ENCODE measurements around the gene TADA2A. TPM values are rescaled to one million over a fixed set of nuclear protein-coding genes. Genes with fewer than 3 reads are reported as not detected.

The TADA2A gene
- total RNA-seq, 1 donor from 2014 or later, result 41.9 TPM

DNA sequence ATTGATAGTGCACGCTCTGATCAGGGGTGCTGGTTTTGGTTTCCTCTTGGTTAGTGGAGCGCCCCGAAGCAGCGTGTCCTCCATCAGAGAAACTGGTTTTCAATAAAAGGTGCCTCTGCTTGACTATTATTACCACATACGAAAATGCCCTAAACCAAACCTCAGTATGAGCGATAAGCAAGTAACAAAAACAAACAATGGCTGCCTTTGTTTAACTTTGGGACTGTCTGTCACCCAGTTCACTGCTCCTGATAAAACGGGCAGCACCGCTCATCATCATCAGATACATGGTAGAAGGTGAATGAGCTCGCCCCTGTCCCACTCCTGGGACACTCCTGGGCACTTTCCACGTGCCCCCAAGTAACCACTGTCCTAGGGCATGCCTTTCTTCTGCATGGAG lies 107.0 kb downstream of the TADA2A start:
- Mint-ChIP-seq H3K4me3 (no peak overlapping the region), H3K36me3 (ENCODE audit: low read depth) (peaks cover 16% of the 10 kb centered on the region), H3K4me1 (ENCODE audit: low read depth) (no peaks in the 10 kb centered on the region), H3K27me3 (ENCODE audit: insufficient read depth) (no peaks in the 10 kb centered on the region), H3K27ac (no peak overlapping the region), H3K9me3 (no peaks in the 10 kb centered on the region)
- DNase-seq (ENCODE audit: low spot score), result no peak
- intact Hi-C loops (cut with micrococcal nuclease), result no loop called here

DNA sequence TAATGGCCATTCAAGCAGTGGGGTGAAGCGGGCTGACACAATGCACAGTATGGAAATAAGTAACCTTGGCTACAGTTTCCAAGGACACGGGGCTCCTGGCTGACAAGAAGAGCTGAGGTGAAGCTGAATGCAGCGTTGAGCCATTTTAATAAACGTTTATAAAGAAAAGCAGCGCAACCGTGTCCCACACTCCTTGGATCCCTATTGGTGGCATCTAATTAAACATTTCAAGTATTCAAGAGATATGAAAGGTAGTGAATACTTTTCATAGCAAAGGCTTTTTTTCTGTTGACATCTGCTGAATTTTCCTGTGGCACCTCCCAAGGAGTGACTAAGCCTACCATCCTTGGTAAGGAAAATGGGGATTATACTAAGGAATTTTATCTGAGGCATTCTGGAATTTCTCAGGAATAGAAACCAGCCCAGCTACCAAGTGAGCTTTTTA lies 109.5 kb downstream of the TADA2A start:
- DNase-seq (ENCODE audit: low spot score), result no peak
- Mint-ChIP-seq H3K9me3 (no peaks in the 10 kb centered on the region), H3K4me1 (ENCODE audit: low read depth) (peaks cover 10% of the 10 kb centered on the region), H3K36me3 (ENCODE audit: low read depth) (peaks cover 27% of the 10 kb centered on the region), H3K27me3 (ENCODE audit: insufficient read depth) (no peaks in the 10 kb centered on the region), H3K27ac (no peak overlapping the region), H3K4me3 (no peak overlapping the region)
- intact Hi-C loops (cut with micrococcal nuclease), result no loop called here

DNA sequence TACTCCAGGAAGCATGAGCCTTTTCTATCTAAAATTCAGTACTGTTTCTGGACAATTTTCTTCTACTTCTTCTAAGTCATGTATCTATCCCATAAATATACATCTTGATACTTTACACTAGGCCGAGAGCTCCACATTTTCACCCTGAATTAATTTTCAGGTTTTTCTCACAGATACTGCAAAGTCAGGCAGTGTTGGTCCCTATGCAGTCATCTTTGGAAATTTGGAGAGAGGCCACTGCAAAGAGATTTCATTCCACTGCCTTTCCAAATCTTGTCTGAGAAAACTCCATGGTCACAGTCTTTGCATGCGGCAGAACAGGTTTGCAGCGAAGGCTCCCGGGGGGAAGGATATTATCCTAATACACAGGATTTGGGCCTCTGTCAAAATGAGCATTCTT lies 111.2 kb downstream of the TADA2A start:
- peaks cover 10% of the 10 kb centered on the region for H3K4me1 Mint-ChIP-seq (ENCODE audit: low read depth)
- no peaks in the 10 kb centered on the region for H3K27me3 Mint-ChIP-seq (ENCODE audit: insufficient read depth)
- H3K4me3 Mint-ChIP-seq, result no peak overlapping the region
- no peaks in the 10 kb centered on the region for H3K9me3 Mint-ChIP-seq
- no peak overlapping the region for H3K27ac Mint-ChIP-seq
- peaks cover 28% of the 10 kb centered on the region for H3K36me3 Mint-ChIP-seq (ENCODE audit: low read depth)
- intact Hi-C loops (cut with micrococcal nuclease), result no loop called here
- DNase-seq (ENCODE audit: low spot score), result no peak

DNA sequence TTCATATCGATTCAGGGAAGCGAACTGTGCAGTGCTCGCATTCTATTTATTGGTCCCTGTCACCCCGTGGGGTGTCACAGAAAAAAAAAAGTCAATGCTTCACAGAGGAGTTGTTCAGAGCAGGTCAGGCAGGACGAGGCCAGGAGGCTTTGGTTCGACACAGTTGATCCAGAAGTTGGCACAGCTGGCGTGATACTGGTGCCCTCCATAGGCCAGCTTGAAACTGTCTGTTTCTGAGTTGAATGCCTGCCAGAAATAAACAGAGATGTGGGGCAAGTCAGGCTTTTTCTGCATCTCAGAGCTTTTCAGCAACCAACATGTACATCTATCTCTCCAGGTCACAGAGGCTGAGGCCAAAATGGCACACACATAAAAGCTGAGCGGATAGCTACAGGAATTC lies 112.1 kb downstream of the TADA2A start:
- no peaks in the 10 kb centered on the region for H3K27me3 Mint-ChIP-seq (ENCODE audit: insufficient read depth)
- intact Hi-C loops (cut with micrococcal nuclease), result no loop called here
- no peaks in the 10 kb centered on the region for H3K9me3 Mint-ChIP-seq
- DNase-seq (ENCODE audit: low spot score), result no peak
- H3K4me1 Mint-ChIP-seq (ENCODE audit: low read depth), result peaks cover 15% of the 10 kb centered on the region
- peaks cover 30% of the 10 kb centered on the region for H3K36me3 Mint-ChIP-seq (ENCODE audit: low read depth)
- no peak overlapping the region for H3K4me3 Mint-ChIP-seq
- H3K27ac Mint-ChIP-seq, result peak overlapping the region; percentile 68

DNA sequence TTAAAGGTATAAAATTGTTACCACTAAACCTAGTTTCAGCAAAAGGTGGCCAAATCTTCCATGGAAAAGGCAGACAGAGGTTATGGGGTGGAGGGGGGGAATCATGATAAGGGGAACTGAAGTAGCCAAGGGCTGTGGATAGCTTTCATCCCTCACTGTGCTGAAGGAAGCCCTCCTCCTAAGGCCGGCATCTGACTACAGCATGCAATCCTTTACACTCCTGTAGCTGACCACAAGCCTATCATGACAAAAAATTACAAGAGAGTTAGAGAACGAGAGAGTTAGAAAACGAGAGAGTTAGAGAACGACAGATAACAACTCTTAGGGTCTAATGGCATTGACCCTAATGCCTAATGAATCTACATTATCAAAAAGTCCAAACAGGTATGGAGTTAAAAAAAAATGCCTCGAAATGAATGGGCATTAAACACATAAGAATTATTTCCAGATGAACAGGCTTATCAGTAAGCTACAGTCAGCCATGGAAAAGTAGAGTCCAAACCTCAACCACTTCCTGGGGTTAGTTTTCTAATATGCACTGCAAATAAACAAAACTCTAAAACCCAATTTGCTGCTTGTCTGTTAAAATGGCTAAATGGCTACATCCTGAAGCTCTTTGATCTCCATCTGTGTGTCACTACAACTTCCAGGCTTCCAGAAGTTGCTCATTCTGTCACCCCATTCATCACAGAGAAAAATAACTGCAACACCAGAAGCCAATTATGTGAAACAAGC lies 112.7 kb downstream of the TADA2A start:
- H3K27me3 Mint-ChIP-seq (ENCODE audit: insufficient read depth), result no peaks in the 10 kb centered on the region
- H3K4me3 Mint-ChIP-seq, result no peak overlapping the region
- H3K27ac Mint-ChIP-seq, result peak overlapping the region; percentile 68
- H3K9me3 Mint-ChIP-seq, result no peaks in the 10 kb centered on the region
- intact Hi-C loops (cut with micrococcal nuclease), result no loop called here
- DNase-seq (ENCODE audit: low spot score), result no peak
- H3K36me3 Mint-ChIP-seq (ENCODE audit: low read depth), result peaks cover 34% of the 10 kb centered on the region
- H3K4me1 Mint-ChIP-seq (ENCODE audit: low read depth), result peaks cover 16% of the 10 kb centered on the region

- Mint-ChIP-seq H3K9me3 (no peaks in the 10 kb centered on the region), H3K36me3 (ENCODE audit: low read depth) (peaks cover 37% of the 10 kb centered on the region), H3K4me3 (no peak overlapping the region), H3K27me3 (ENCODE audit: insufficient read depth) (no peaks in the 10 kb centered on the region), H3K27ac (peak overlapping the region; percentile 12), H3K4me1 (ENCODE audit: low read depth) (peaks cover 16% of the 10 kb centered on the region)
- DNase-seq (ENCODE audit: low spot score), result no peak
- intact Hi-C loops (cut with micrococcal nuclease), result no loop called here
Measured at GRCh38 chr17:37520174-37520573, 113.5 kb downstream of the TADA2A start.

DNA sequence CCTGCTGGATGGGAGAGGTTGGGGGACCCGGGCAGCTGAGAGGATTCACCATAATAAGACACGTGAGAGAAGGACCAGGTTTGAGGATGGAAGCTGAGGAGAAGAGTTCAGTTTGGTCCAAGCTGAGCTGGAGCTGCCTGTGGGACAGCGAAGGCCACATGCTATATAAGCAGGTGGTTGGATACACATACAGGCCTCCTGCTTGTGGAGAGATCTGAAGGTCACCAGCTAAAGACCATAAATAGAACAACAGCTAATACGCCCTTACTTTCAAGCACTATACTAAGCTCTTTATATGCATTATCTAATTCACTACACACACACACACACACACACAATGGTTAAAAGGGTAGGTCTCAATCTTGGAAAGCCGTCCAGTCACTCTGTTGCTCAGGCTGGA lies 115.1 kb downstream of the TADA2A start:
- no peak overlapping the region for H3K4me3 Mint-ChIP-seq

GRCh38 chr17:37523715-37524219 lies 117.1 kb downstream of the TADA2A start:
- Mint-ChIP-seq H3K27me3 (ENCODE audit: insufficient read depth) (no peaks in the 10 kb centered on the region), H3K36me3 (ENCODE audit: low read depth) (peaks cover 37% of the 10 kb centered on the region), H3K4me1 (ENCODE audit: low read depth) (peaks cover 27% of the 10 kb centered on the region), H3K27ac (peak overlapping the region; percentile 55), H3K9me3 (no peaks in the 10 kb centered on the region), H3K4me3 (no peak overlapping the region)
- intact Hi-C loops (cut with micrococcal nuclease), result no loop called here
- no peak for DNase-seq (ENCODE audit: low spot score)

More for the DNA sequence above, 115.1 kb downstream of the TADA2A start:
- Mint-ChIP-seq H3K27me3 (ENCODE audit: insufficient read depth) (no peaks in the 10 kb centered on the region), H3K9me3 (no peaks in the 10 kb centered on the region), H3K27ac (peak overlapping the region; percentile 52), H3K36me3 (ENCODE audit: low read depth) (peaks cover 41% of the 10 kb centered on the region), H3K4me1 (ENCODE audit: low read depth) (peaks cover 22% of the 10 kb centered on the region)
- intact Hi-C loops (cut with micrococcal nuclease), result no loop called here
- no peak for DNase-seq (ENCODE audit: low spot score)

- H3K4me1 Mint-ChIP-seq (ENCODE audit: low read depth), result peaks cover 17% of the 10 kb centered on the region
- no peak overlapping the region for H3K27ac Mint-ChIP-seq
- H3K9me3 Mint-ChIP-seq, result no peaks in the 10 kb centered on the region
- DNase-seq (ENCODE audit: low spot score), result no peak
- no peak overlapping the region for H3K4me3 Mint-ChIP-seq
- H3K36me3 Mint-ChIP-seq (ENCODE audit: low read depth), result peaks cover 40% of the 10 kb centered on the region
- no peaks in the 10 kb centered on the region for H3K27me3 Mint-ChIP-seq (ENCODE audit: insufficient read depth)
- intact Hi-C loops (cut with micrococcal nuclease), result loop anchor here (1.0 kb wide), 1 partner anchor 264 kb away; no protein-coding TSS in a partner anchor
Measured at GRCh38 chr17:37527249-37527851, 120.7 kb downstream of the TADA2A start.

Other genes with a start within 250 kb of the TADA2A start
- gene C17orf78, start 30.9 kb upstream of the TADA2A start, total RNA-seq, result not detected in 2 replicates
- 110 and 122 TPM in 2 replicates for gene ACACA, start 50 bp upstream of the TADA2A start, total RNA-seq
- gene DUSP14, start 83.0 kb downstream of the TADA2A start, total RNA-seq, result 21.4 and 22.3 TPM in 2 replicates
- 51.3 and 51.4 TPM in 2 replicates for gene SYNRG, start 202.5 kb downstream of the TADA2A start, total RNA-seq
- gene DDX52, start 236.6 kb downstream of the TADA2A start, total RNA-seq, result 48.7 and 55.0 TPM in 2 replicates

Measured in activated T-helper 1 cell treated with anti-CD3 and anti-CD28 coated beads, Interleukin-12 subunit alpha, Interleukin-12 subunit beta, Interleukin-2, Interleukin-4 antibody, amounts not matched to agents 30 ng/mL and 10 ng/mL and 1 ng/mL, durations not matched to agents 14 hours and 24 hours and 36 hours (primary cell).